GM23338 (cell line): ENCODE data around the gene THBS4. TPM values are rescaled to one million over a fixed set of nuclear protein-coding genes. Genes with fewer than 3 reads are reported as not detected.

Experiments
- ATAC-seq: fragments of 200-7000 bp; cut with Tn5 transposase; 3 replicates; pipeline ENCODE4 v1.9.1; 2020
- DNase-seq: peaks from one replicate; pipeline ENCODE4 v3.0.0-alpha.2; 2015; ENCODE audit warnings: low spot score
- H2AFZ ChIP-seq: fragments of 200-600 bp; sonication (generic); 2 replicates; pipeline ENCODE4 v1.8.0; 2016; ENCODE audit warnings: antibody characterized with exemption, mild to moderate bottlenecking, moderate library complexity
- H3F3A ChIP-seq: fragments of 200-600 bp; sonication (generic); replicated peaks from 2 replicates; pipeline ENCODE4 v1.8.0; 2017; ENCODE audit warnings: antibody characterized with exemption, mixed run types, low read depth
- H3K27ac ChIP-seq: fragments of 200-600 bp; sonication (generic); 2 replicates; pipeline ENCODE4 v1.6.1; 2016; ENCODE audit warnings: low read depth
- H3K27me3 ChIP-seq: fragments of 200-600 bp; sonication (generic); 2 replicates; pipeline ENCODE4 v1.8.0; 2016; ENCODE audit warnings: mild to moderate bottlenecking, mixed run types, moderate library complexity; ENCODE audit not compliant: insufficient read depth
- H3K36me3 ChIP-seq: fragments of 200-600 bp; sonication (generic); 2 replicates; pipeline ENCODE4 v1.8.0; 2016; ENCODE audit warnings: mild to moderate bottlenecking; ENCODE audit not compliant: insufficient read depth
- H3K4me1 ChIP-seq: fragments of 200-600 bp; sonication (generic); 2 replicates; pipeline ENCODE4 v1.8.0; 2016; ENCODE audit warnings: mild to moderate bottlenecking, moderate library complexity; ENCODE audit not compliant: insufficient read depth
- H3K4me2 ChIP-seq: fragments of 200-600 bp; sonication (generic); 2 replicates; pipeline ENCODE4 v1.7.1; 2017; ENCODE audit warnings: mixed run types
- H3K4me3 ChIP-seq: fragments of 200-600 bp; sonication (generic); 2 replicates; pipeline ENCODE4 v1.6.1; 2016; ENCODE audit warnings: mixed run types
- H3K79me2 ChIP-seq: fragments of 200-600 bp; sonication (generic); replicated peaks from 2 replicates; pipeline ENCODE4 v1.8.0; 2017; ENCODE audit warnings: mild to moderate bottlenecking; ENCODE audit not compliant: insufficient read depth
- H3K9me2 ChIP-seq: fragments of 200-600 bp; sonication (generic); 2 replicates; pipeline ENCODE4 v1.8.0; 2017; ENCODE audit not compliant: insufficient read depth
- H4K20me1 ChIP-seq: fragments of 200-600 bp; sonication (generic); replicated peaks from 2 replicates; pipeline ENCODE4 v1.8.0; 2017; ENCODE audit warnings: mild to moderate bottlenecking; ENCODE audit not compliant: insufficient read depth
- H3K27ac Mint-ChIP-seq: 2 replicates; pipeline ENCODE4 v1.8.0; 2020; ENCODE audit warnings: inconsistent platforms, mild to moderate bottlenecking, moderate library complexity, mixed read lengths
- H3K27me3 Mint-ChIP-seq: 3 replicates; pipeline ENCODE4 v1.8.0; 2022; ENCODE audit warnings: low read depth, mild to moderate bottlenecking, moderate library complexity, mixed read lengths, inconsistent platforms; ENCODE audit not compliant: insufficient read depth, poor library complexity
- H3K36me3 Mint-ChIP-seq: 3 replicates; pipeline ENCODE4 v1.8.0; 2021; ENCODE audit warnings: low read depth, mild to moderate bottlenecking, inconsistent platforms, moderate library complexity, mixed read lengths
- H3K4me1 Mint-ChIP-seq: 3 replicates; pipeline ENCODE4 v1.8.0; 2020; ENCODE audit warnings: mild to moderate bottlenecking, inconsistent platforms, mixed read lengths
- H3K4me3 Mint-ChIP-seq: 3 replicates; pipeline ENCODE4 v1.8.0; 2021; ENCODE audit warnings: moderate library complexity, mild to moderate bottlenecking, inconsistent platforms, mixed read lengths
- H3K9me3 Mint-ChIP-seq: 3 replicates; pipeline ENCODE4 v1.8.0; 2020; ENCODE audit warnings: moderate library complexity, mild to moderate bottlenecking, inconsistent platforms, mixed read lengths
- EZH2phosphoT487 ChIP-seq: fragments of 200-600 bp; sonication (generic); IDR thresholded peaks from one replicate; pipeline ENCODE4 v1.8.1; 2018; ENCODE audit warnings: antibody characterized with exemption; ENCODE audit not compliant: unreplicated experiment
- POLR2AphosphoS5 ChIP-seq: IDR thresholded peaks from 2 replicates; pipeline ENCODE4 v1.6.1; 2016; ENCODE audit warnings: antibody characterized with exemption, low read depth
- STAT1 ChIP-seq: IDR thresholded peaks from one replicate; pipeline ENCODE4 v1.6.1; 2016; ENCODE audit warnings: antibody characterized with exemption; ENCODE audit not compliant: unreplicated experiment
- polyA plus RNA-seq: library from polyadenylated mRNA; unstranded; fragments of >200 nt; fragmentation: Nextera tagmentation; extraction: Ambion mirVana; gene quantifications from 2 replicates; pipeline ENCODE4 v1.2.1, GENCODE V29; 2016
- total RNA-seq: library from RNA; depleted of rRNA; stranded (reverse); fragments of >200 nt; shearing (Covaris generic); gene quantifications from 2 replicates; pipeline ENCODE4 v1.2.3, GENCODE V29; 2014
- TF ChIP-seq, protein P1 (sequence below): IDR thresholded peaks from one replicate; pipeline ENCODE4 v1.6.1; 2018; ENCODE audit warnings: antibody characterized with exemption; ENCODE audit not compliant: unreplicated experiment
- TF ChIP-seq, protein P2 (sequence below), 2 experiments: fragments of 200-600 bp in 1 of 2; sonication (generic) in 1 of 2; conservative IDR thresholded peaks; 2 replicates each; pipeline versions ENCODE4 v1.5.1 to v1.6.1; 2016 to 2017; ENCODE audit warnings: antibody characterized with exemption in 2 of 2, low read depth in 2 of 2, mild to moderate bottlenecking in 2 of 2, moderate library complexity in 1 of 2
- TF ChIP-seq, protein P3 (sequence below): IDR thresholded peaks from 2 replicates; pipeline ENCODE4 v1.6.1; 2016; ENCODE audit warnings: antibody characterized with exemption

The THBS4 gene
- total and polyA plus RNA-seq, 2 experiments from 2014 or later = 14.0 to 23.2 TPM

- TF ChIP-seq, protein P1, sequence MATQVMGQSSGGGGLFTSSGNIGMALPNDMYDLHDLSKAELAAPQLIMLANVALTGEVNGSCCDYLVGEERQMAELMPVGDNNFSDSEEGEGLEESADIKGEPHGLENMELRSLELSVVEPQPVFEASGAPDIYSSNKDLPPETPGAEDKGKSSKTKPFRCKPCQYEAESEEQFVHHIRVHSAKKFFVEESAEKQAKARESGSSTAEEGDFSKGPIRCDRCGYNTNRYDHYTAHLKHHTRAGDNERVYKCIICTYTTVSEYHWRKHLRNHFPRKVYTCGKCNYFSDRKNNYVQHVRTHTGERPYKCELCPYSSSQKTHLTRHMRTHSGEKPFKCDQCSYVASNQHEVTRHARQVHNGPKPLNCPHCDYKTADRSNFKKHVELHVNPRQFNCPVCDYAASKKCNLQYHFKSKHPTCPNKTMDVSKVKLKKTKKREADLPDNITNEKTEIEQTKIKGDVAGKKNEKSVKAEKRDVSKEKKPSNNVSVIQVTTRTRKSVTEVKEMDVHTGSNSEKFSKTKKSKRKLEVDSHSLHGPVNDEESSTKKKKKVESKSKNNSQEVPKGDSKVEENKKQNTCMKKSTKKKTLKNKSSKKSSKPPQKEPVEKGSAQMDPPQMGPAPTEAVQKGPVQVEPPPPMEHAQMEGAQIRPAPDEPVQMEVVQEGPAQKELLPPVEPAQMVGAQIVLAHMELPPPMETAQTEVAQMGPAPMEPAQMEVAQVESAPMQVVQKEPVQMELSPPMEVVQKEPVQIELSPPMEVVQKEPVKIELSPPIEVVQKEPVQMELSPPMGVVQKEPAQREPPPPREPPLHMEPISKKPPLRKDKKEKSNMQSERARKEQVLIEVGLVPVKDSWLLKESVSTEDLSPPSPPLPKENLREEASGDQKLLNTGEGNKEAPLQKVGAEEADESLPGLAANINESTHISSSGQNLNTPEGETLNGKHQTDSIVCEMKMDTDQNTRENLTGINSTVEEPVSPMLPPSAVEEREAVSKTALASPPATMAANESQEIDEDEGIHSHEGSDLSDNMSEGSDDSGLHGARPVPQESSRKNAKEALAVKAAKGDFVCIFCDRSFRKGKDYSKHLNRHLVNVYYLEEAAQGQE = no peak
These were observed 17.3 kb downstream of the THBS4 start (continued) for GRCh38 chr5:80052464-80052863.

DNA sequence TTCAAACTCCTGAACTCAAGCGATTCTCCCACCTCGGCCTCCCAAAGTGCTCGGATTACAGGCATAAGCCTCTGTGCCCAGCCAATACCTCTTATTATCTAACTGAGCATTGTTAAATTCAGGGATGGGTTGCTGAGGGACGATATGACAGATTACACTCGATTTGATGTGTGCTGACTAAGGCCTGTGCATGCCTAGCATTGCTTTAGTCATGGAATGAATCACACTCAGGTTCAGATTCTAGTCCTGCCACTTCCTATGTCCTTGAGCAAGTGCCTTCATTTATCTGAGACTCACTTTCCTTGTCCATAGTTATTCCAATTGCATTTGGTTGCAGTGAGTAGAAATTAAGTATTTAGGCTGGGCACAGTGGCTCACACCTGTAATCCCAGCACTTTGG, 19.5 kb downstream of the THBS4 start:
- Histone ChIP-seq H2AFZ (no peak overlapping the region), H3K4me1 (peaks cover 12% of the 10 kb centered on the region; the same call in 1 of the 2 replicates), H3K79me2 (no peaks in the 10 kb centered on the region), H4K20me1 (no peaks in the 10 kb centered on the region), H3K4me2 (no peak overlapping the region), H3K36me3 (no peaks in the 10 kb centered on the region), H3K9me2 (no peaks in the 10 kb centered on the region), H3K27me3 (no peaks in the 10 kb centered on the region), H3K27ac (no peak overlapping the region), H3K4me3 (no peak overlapping the region), H3F3A (no peaks in the 10 kb centered on the region; the same call in 1 of the 2 replicates)
- TF ChIP-seq STAT1 (no peak), POLR2AphosphoS5 (no peak), EZH2phosphoT487 (no peak)
- TF ChIP-seq, protein P2, sequence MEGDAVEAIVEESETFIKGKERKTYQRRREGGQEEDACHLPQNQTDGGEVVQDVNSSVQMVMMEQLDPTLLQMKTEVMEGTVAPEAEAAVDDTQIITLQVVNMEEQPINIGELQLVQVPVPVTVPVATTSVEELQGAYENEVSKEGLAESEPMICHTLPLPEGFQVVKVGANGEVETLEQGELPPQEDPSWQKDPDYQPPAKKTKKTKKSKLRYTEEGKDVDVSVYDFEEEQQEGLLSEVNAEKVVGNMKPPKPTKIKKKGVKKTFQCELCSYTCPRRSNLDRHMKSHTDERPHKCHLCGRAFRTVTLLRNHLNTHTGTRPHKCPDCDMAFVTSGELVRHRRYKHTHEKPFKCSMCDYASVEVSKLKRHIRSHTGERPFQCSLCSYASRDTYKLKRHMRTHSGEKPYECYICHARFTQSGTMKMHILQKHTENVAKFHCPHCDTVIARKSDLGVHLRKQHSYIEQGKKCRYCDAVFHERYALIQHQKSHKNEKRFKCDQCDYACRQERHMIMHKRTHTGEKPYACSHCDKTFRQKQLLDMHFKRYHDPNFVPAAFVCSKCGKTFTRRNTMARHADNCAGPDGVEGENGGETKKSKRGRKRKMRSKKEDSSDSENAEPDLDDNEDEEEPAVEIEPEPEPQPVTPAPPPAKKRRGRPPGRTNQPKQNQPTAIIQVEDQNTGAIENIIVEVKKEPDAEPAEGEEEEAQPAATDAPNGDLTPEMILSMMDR (conservative IDR thresholded peaks at IDR 0.05; ENCODE audit: low read depth in 2 of 2) = no peak
- TF ChIP-seq, protein P3, sequence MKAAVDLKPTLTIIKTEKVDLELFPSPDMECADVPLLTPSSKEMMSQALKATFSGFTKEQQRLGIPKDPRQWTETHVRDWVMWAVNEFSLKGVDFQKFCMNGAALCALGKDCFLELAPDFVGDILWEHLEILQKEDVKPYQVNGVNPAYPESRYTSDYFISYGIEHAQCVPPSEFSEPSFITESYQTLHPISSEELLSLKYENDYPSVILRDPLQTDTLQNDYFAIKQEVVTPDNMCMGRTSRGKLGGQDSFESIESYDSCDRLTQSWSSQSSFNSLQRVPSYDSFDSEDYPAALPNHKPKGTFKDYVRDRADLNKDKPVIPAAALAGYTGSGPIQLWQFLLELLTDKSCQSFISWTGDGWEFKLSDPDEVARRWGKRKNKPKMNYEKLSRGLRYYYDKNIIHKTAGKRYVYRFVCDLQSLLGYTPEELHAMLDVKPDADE = no peak
- H3K27me3 Mint-ChIP-seq = no peaks in the 10 kb centered on the region
- H3K9me3 Mint-ChIP-seq = no peaks in the 10 kb centered on the region
- H3K36me3 Mint-ChIP-seq = no peaks in the 10 kb centered on the region
- no peak overlapping the region for H3K4me3 Mint-ChIP-seq
- DNase-seq (no peak), ATAC-seq (no peak)
- H3K27ac Mint-ChIP-seq = no peak overlapping the region
- H3K4me1 Mint-ChIP-seq = peaks cover 10% of the 10 kb centered on the region
